GM12891 (cell line): ENCODE data around the gene TFPI.

Source experiments
- POLR2A ChIP-seq: IDR thresholded peaks from 2 replicates; pipeline ENCODE4 v1.6.1; 2011; ENCODE audit warnings: low read depth, low read length, control low read depth
- POLR2AphosphoS5 ChIP-seq: IDR thresholded peaks from 2 replicates; pipeline ENCODE4 v1.6.1; 2011; ENCODE audit warnings: low read depth, low read length, control low read depth

DNA sequence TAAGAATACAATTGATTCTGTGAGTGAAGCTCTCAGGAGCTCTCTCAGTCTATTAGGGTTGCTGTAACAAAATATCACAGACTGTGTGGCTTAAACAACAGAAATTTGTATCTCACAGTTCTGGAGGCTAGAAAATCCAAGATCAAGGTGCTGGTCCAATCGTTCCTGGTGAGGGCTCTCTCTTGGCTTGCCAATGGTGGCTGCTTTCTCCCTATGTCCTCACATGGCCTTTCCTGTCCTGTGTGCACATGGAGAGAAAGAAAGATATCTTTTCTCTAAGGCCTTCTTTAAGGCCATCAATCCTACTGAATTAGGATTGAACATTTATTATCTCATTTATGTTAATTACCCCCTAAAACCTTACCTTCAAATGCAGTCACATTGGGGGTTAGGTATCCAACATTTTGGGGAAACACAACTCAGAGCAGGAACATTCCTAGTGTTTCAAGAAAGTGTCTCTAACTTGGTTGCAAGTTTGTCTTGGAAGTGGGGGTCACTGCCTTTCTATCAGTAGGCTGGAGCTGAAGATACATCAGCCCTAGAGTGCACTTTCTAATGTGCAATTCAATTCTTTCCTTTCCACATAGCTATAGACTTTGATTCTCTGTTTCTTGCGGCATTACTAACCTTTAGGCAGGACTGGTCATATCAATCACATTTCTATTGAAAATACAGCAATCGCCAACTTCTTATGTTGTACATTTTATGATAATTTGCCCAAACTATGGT is 24.8 kb downstream of the TFPI start:
- TF ChIP-seq POLR2AphosphoS5 (no peak), POLR2A (no peak)
